ENCODE results near the gene MS4A10.

DNA sequence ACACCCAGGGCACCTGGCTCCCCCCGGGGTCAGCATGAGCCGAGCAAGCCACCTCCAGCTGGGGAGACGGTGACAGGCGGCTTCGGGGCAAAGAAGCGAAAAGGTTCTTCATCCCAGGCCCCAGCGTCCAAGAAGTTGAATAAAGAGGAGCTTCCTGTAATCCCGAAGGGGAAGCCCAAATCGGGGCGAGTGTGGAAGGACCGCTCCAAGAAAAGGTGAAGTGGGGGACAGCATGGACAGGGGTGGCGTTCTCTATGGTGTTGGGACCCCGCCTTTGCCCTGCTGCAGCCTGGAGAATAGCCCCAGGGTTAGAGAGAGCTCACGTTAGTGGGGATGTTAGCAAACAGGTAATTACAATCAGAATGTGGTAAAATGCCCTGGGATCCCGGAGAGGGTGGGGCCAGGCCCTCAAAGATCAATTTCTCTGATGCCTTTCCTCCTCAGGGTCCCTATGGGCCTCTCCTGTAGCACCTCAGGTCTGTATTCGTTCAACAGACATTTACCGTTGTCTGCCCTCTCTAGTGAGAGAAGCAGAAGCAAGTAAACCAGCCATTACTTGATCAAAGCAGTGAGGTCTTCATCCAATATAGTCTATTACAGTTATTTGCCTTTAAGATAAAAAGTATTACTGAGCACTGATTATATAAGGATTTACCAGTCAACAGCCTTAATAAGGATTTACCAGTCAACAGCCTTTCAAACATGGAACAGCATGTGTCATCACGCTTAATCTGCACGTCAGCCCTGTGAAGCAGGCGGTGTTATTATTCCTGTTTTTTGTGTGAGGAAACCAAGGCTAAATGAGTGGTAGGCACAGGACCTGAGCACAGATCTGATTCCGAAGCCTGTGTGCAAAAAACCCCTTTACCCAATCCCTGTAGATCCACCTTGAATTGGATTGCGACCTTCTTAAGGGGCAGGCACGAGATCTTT, 57.8 kb downstream of the MS4A10 start:
- TF ChIP-seq, protein P1, sequence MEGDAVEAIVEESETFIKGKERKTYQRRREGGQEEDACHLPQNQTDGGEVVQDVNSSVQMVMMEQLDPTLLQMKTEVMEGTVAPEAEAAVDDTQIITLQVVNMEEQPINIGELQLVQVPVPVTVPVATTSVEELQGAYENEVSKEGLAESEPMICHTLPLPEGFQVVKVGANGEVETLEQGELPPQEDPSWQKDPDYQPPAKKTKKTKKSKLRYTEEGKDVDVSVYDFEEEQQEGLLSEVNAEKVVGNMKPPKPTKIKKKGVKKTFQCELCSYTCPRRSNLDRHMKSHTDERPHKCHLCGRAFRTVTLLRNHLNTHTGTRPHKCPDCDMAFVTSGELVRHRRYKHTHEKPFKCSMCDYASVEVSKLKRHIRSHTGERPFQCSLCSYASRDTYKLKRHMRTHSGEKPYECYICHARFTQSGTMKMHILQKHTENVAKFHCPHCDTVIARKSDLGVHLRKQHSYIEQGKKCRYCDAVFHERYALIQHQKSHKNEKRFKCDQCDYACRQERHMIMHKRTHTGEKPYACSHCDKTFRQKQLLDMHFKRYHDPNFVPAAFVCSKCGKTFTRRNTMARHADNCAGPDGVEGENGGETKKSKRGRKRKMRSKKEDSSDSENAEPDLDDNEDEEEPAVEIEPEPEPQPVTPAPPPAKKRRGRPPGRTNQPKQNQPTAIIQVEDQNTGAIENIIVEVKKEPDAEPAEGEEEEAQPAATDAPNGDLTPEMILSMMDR (IDR thresholded peaks at IDR 0.05), result no peak
- TF ChIP-seq POLR2A (IDR thresholded peaks at IDR 0.05), result no peak
